GM19395 (cell line): ENCODE measurements around the gene ANK3.
A peak's percentile ranks its signal among the peaks of the same experiment; 100 is the strongest.

Experiments
- ATAC-seq: cut with Tn5 transposase; IDR thresholded peaks from one replicate; pipeline ENCODE4 v1.9.1; 2021; ENCODE audit warnings: mild to moderate bottlenecking, moderate library complexity; ENCODE audit not compliant: unreplicated experiment

ANK3 gene

GRCh38 chr10:60107308-60107976 is 282.2 kb downstream of the ANK3 start:
- ATAC-seq = no peak

DNA sequence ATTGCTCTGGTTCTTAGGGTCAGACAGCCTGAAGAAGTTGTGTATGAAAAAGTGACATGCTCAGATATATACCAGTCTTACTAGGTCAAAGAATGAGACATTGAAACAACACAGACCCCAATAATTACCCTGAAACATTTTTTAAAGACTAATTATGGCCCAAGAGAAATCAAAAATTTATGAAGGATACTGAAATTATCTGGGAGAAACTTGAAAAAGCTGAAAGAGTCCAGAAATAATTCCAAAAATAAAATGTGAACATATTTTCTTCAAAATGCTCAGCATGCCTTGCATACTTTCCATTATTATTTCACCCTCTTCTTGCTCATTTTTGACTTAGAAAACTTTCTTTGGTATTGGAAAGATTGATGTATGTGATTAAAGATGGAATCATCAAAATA is 284.4 kb downstream of the ANK3 start:
- ATAC-seq = no peak

DNA sequence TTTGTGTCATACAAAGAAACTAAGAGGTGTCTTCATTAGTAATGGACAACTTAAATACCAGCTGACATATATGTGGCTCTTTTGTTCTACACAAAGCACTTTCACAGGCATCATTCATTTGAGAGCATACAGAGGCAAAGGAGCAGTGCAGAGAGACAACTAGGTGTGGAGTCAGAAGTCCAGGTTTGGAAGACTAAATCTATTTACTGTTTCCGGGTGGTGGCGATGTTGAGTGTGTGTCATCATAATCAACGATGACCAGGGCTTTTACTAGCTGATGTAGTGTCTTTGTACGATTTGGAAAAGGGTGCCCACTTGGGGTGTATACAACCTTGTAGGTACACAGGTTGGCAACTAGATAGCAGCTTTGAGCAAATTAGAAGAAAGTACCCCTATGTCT is 287.9 kb downstream of the ANK3 start:
- ATAC-seq = no peak

DNA sequence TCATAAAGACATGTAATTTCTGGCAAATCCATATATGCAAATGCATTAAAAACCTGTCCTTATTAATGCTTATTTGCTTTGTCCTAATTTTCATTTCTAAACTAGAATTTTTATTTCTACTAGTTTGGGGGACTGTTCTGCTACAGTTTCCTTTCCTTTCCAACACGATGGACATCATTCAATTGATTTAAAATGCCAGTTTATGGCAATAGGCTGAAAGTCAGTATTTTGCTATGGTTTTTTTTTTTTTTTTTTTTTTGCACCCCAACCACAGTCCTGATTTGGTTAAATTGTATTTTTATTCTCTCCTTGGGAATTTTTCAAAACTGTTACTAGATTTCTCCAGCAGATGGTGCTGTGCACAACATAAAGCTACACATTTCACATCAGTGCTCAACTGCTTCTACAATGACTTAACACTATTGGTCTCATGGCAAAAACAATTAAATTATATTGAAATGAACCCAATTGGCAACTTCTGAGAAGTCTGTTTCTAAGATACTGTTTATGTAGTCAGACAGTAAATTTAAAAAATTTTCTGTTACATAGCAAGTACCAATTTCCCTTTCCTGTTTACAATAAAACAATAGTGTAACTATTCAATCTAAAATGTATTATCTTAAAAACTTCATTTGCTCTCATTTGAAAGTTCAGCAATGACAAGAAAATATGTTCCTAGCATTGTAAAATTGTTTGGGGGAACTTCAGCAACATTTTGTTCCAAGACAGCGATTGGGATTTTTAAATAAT is 289.5 kb downstream of the ANK3 start:
- peak; percentile 55 for ATAC-seq

GRCh38 chr10:60098677-60099601 is 290.7 kb downstream of the ANK3 start:
- ATAC-seq = no peak

- ATAC-seq = peak; percentile 73
Observed at GRCh38 chr10:60096761-60097513, 292.7 kb downstream of the ANK3 start.

GRCh38 chr10:60093317-60093716 is 296.4 kb downstream of the ANK3 start:
- peak; percentile 61 for ATAC-seq

DNA sequence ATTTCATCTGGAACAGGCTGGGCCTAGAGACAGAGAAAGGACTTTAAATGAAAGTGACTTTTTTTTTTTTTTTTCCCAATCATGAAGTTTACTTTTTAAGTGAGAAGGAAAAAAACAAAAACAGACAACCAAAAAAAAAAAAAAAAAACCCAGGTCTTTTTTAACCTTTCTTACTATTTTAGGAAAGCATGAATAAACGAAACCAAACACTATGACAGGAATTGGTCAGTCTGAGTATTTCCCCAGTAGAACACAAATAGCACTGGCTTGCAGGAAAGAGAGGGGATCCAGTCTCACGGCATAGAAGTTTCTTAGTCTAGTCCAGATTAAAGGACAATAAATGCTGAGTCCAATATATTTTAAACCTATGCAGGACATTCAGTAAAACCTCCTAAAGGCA is 302.8 kb downstream of the ANK3 start:
- peak; percentile 85 for ATAC-seq

- no peak for ATAC-seq
Observed at GRCh38 chr10:60086421-60086820, 303.3 kb downstream of the ANK3 start.

DNA sequence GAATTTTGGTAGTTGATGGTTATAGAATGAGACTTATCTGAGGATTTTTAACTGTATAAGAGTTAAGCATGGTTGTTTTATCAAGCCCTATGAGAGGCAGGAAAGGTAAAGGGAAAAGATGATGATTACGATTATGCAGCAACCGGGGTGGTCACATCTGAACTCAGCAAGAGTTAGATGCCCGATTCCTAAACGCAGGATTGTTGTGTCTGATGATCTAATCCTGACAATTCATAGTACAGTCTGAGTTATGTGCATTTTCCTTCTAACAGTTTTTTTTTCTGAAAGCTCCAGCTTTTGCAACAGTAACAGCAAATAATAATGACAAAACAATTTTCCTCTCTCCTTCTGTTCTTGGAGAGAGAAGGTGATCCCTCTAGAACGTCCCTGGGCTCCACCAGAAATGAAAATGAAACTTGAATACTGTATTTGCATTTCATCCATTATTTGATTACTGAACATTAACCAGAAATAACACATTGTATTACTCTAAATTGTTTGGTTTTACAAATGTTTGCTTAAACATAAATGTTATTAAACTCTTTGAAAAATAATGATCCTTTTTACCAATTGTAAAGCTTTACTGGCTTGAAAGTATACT is 306.8 kb downstream of the ANK3 start:
- no peak for ATAC-seq

GRCh38 chr10:60082341-60082740 is 307.3 kb downstream of the ANK3 start:
- no peak for ATAC-seq

- peak; percentile 95 for ATAC-seq
Observed at GRCh38 chr10:60073781-60074656, 315.7 kb downstream of the ANK3 start.

- ATAC-seq = no peak
Observed at GRCh38 chr10:60073397-60073780, 316.3 kb downstream of the ANK3 start.

DNA sequence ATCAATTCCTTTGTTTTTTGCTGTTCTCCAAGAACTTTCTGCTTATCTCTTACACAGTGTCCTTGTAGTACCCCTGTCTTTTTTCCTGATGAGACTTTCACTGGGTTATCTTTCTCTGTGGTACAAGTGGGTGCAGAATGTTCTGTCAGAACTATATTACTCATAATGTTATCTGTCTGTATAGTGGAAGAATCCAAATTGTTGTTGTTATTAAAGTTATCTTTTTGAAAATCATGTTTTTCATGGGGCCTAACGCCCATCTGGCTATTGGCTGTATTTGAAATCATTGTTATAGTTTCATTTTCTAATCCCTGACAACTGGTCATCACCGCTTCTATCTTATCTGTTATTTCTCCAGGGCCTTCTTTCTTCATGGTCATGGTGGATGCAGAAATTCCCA is 320.4 kb downstream of the ANK3 start:
- ATAC-seq = no peak

DNA sequence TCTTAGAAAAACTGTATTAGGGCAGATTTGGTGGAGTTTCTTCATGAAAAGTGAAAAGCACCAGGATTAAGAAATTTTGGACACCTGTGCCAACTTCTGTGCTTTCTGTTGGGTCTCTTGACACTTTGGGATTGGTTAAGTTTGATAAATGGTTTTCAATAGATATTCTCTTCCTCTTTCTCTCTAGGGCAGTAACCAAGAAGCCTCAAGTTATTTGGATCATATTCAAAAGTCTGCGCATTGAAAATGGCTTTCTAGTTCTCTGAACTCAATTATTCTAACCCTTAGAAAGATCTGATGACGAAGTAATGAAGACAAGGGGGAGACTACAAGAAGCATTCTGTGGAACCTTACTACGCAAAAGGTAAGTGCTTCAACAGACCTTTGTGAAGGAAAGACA is 339.3 kb downstream of the ANK3 start:
- no peak for ATAC-seq

- ATAC-seq = no peak
Observed at GRCh38 chr10:60048091-60048501, 341.6 kb downstream of the ANK3 start.

DNA sequence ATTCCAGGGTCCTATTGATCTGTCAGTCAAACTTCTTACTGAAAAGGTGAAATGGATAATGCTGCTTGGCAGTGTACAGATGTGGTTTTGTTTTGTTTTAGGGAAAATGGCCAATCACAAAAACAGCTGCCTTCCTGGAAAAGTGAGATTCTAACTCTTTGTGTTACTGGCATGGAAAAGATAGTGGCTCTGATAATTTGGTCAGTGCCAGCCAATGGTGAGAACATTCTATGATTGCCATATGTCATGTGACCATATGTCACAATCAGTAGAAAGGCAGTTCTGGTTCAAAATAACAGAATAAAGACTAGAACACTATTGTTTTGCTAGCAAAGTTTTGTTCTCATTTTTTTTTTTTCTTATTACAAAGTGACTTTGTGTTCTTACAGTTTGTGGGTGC is 344.1 kb downstream of the ANK3 start:
- ATAC-seq = no peak

- ATAC-seq = no peak
Observed at GRCh38 chr10:60044971-60045370, 344.7 kb downstream of the ANK3 start.

GRCh38 chr10:60044242-60044641 is 345.4 kb downstream of the ANK3 start:
- no peak for ATAC-seq
